ENCODE measurements around the gene PHKB.

The PHKB gene

GRCh38 chr16:47577029-47577428 is 115.9 kb downstream of the PHKB start:
- in situ Hi-C loops (cut with MboI; ENCODE audit: low sequenced_read_pairs): no loop called here

GRCh38 chr16:47578033-47578432 is 116.9 kb downstream of the PHKB start:
- in situ Hi-C loops (cut with MboI; ENCODE audit: low sequenced_read_pairs): no loop called here
- Histone ChIP-seq H3K27me3 (ENCODE audit: low read depth) (no peaks in the 10 kb centered on the region), H3K36me3 (replicated peaks) (no peaks in the 10 kb centered on the region), H3K4me3 (no peak overlapping the region), H3K4me1 (no peaks in the 10 kb centered on the region), H3K9me3 (no peaks in the 10 kb centered on the region)
- DNase-seq (ENCODE audit: low spot score in 2 of 2): no peak

More at GRCh38 chr16:47577029-47577428, 115.9 kb downstream of the PHKB start:
- H3K9me3 ChIP-seq: no peaks in the 10 kb centered on the region
- H3K4me1 ChIP-seq: no peaks in the 10 kb centered on the region
- no peaks in the 10 kb centered on the region for H3K36me3 ChIP-seq (replicated peaks)
- H3K4me3 ChIP-seq: no peak overlapping the region
- DNase-seq (ENCODE audit: low spot score in 2 of 2): no peak
- no peaks in the 10 kb centered on the region for H3K27me3 ChIP-seq (ENCODE audit: low read depth)

- in situ Hi-C loops (cut with MboI; ENCODE audit: low sequenced_read_pairs): no loop called here
- Histone ChIP-seq H3K36me3 (replicated peaks) (no peaks in the 10 kb centered on the region), H3K4me1 (no peaks in the 10 kb centered on the region), H3K27me3 (ENCODE audit: low read depth) (no peaks in the 10 kb centered on the region), H3K4me3 (no peak overlapping the region), H3K9me3 (no peaks in the 10 kb centered on the region)
- no peak for DNase-seq (ENCODE audit: low spot score in 2 of 2)
Measured at GRCh38 chr16:47578573-47578972, 117.4 kb downstream of the PHKB start.

GRCh38 chr16:47581114-47581513 is 120.0 kb downstream of the PHKB start:
- H3K4me1 ChIP-seq: no peaks in the 10 kb centered on the region
- no peak overlapping the region for H3K4me3 ChIP-seq
- no peaks in the 10 kb centered on the region for H3K27me3 ChIP-seq (ENCODE audit: low read depth)
- no peaks in the 10 kb centered on the region for H3K9me3 ChIP-seq
- no peaks in the 10 kb centered on the region for H3K36me3 ChIP-seq (replicated peaks)
- no peak for DNase-seq (ENCODE audit: low spot score in 2 of 2)
- in situ Hi-C loops (cut with MboI; ENCODE audit: low sequenced_read_pairs): no loop called here

- in situ Hi-C loops (cut with MboI; ENCODE audit: low sequenced_read_pairs): no loop called here
- Histone ChIP-seq H3K4me3 (no peak overlapping the region), H3K9me3 (no peaks in the 10 kb centered on the region), H3K36me3 (replicated peaks) (0 out of 2 replicates have a peak, but pooled peaks cover 2% of the 10 kb centered on the region), H3K27me3 (ENCODE audit: low read depth) (no peaks in the 10 kb centered on the region), H3K4me1 (no peaks in the 10 kb centered on the region; the same call in none of the 2 replicates)
- no peak for DNase-seq (ENCODE audit: low spot score in 2 of 2)
Measured at GRCh38 chr16:47584464-47585225, 123.5 kb downstream of the PHKB start.

GRCh38 chr16:47586121-47586520 is 125.0 kb downstream of the PHKB start:
- Histone ChIP-seq H3K36me3 (replicated peaks) (peaks cover 10% of the 10 kb centered on the region; the same call in 1 of the 2 replicates), H3K4me3 (no peak overlapping the region), H3K4me1 (no peaks in the 10 kb centered on the region; the same call in none of the 2 replicates), H3K27me3 (ENCODE audit: low read depth) (no peaks in the 10 kb centered on the region), H3K9me3 (no peaks in the 10 kb centered on the region)
- in situ Hi-C loops (cut with MboI; ENCODE audit: low sequenced_read_pairs): no loop called here
- DNase-seq (ENCODE audit: low spot score in 2 of 2): no peak

- no peak overlapping the region for H3K4me3 ChIP-seq
- DNase-seq (ENCODE audit: low spot score in 2 of 2): no peak
- no peaks in the 10 kb centered on the region for H3K27me3 ChIP-seq (ENCODE audit: low read depth)
- no peaks in the 10 kb centered on the region; the same call in none of the 2 replicates for H3K4me1 ChIP-seq
- in situ Hi-C loops (cut with MboI; ENCODE audit: low sequenced_read_pairs): no loop called here
- H3K9me3 ChIP-seq: no peaks in the 10 kb centered on the region
- H3K36me3 ChIP-seq (replicated peaks): peaks cover 10% of the 10 kb centered on the region; the same call in 1 of the 2 replicates
Measured at GRCh38 chr16:47590472-47590871, 129.3 kb downstream of the PHKB start.

- no peak for DNase-seq (ENCODE audit: low spot score in 2 of 2)
- H3K4me3 ChIP-seq: no peak overlapping the region
- H3K36me3 ChIP-seq (replicated peaks): peaks cover 10% of the 10 kb centered on the region; the same call in 1 of the 2 replicates
- no peaks in the 10 kb centered on the region for H3K9me3 ChIP-seq
- in situ Hi-C loops (cut with MboI; ENCODE audit: low sequenced_read_pairs): no loop called here
- H3K4me1 ChIP-seq: no peaks in the 10 kb centered on the region; the same call in 1 of the 2 replicates
- H3K27me3 ChIP-seq (ENCODE audit: low read depth): no peaks in the 10 kb centered on the region
Measured at GRCh38 chr16:47592232-47592631, 131.1 kb downstream of the PHKB start.

GRCh38 chr16:47599512-47599911 is 138.4 kb downstream of the PHKB start:
- in situ Hi-C loops (cut with MboI; ENCODE audit: low sequenced_read_pairs): no loop called here
- no peaks in the 10 kb centered on the region for H3K4me1 ChIP-seq
- no peak overlapping the region for H3K4me3 ChIP-seq
- no peaks in the 10 kb centered on the region for H3K36me3 ChIP-seq (replicated peaks)
- no peak for DNase-seq (ENCODE audit: low spot score in 2 of 2)
- no peaks in the 10 kb centered on the region for H3K27me3 ChIP-seq (ENCODE audit: low read depth)
- no peaks in the 10 kb centered on the region for H3K9me3 ChIP-seq

- H3K27me3 ChIP-seq (ENCODE audit: low read depth): no peaks in the 10 kb centered on the region
- H3K9me3 ChIP-seq: no peaks in the 10 kb centered on the region
- H3K4me1 ChIP-seq: no peaks in the 10 kb centered on the region
- H3K4me3 ChIP-seq: no peak overlapping the region
- no peaks in the 10 kb centered on the region for H3K36me3 ChIP-seq (replicated peaks)
- in situ Hi-C loops (cut with MboI; ENCODE audit: low sequenced_read_pairs): no loop called here
- DNase-seq (ENCODE audit: low spot score in 2 of 2): no peak
Measured at GRCh38 chr16:47600376-47600775, 139.2 kb downstream of the PHKB start.

- Histone ChIP-seq H3K27me3 (ENCODE audit: low read depth) (no peaks in the 10 kb centered on the region), H3K36me3 (replicated peaks) (no peaks in the 10 kb centered on the region), H3K4me3 (no peak overlapping the region), H3K9me3 (no peaks in the 10 kb centered on the region), H3K4me1 (no peaks in the 10 kb centered on the region)
- DNase-seq (ENCODE audit: low spot score in 2 of 2): no peak
- in situ Hi-C loops (cut with MboI; ENCODE audit: low sequenced_read_pairs): no loop called here
Measured at GRCh38 chr16:47604306-47604705, 143.2 kb downstream of the PHKB start.

- Histone ChIP-seq H3K9me3 (no peaks in the 10 kb centered on the region), H3K27me3 (ENCODE audit: low read depth) (no peaks in the 10 kb centered on the region)
- no peak for DNase-seq (ENCODE audit: low spot score in 2 of 2)
Measured at GRCh38 chr16:47611042-47611441, 149.9 kb downstream of the PHKB start.

GRCh38 chr16:47611848-47612493 is 150.8 kb downstream of the PHKB start:
- in situ Hi-C loops (cut with MboI; ENCODE audit: low sequenced_read_pairs): no loop called here
- H3K4me1 ChIP-seq: no peaks in the 10 kb centered on the region
- H3K27me3 ChIP-seq (ENCODE audit: low read depth): no peaks in the 10 kb centered on the region
- H3K36me3 ChIP-seq (replicated peaks): peaks cover 8% of the 10 kb centered on the region
- H3K9me3 ChIP-seq: no peaks in the 10 kb centered on the region
- DNase-seq (ENCODE audit: low spot score in 2 of 2): no peak
- H3K4me3 ChIP-seq: no peak overlapping the region

More at GRCh38 chr16:47611042-47611441, 149.9 kb downstream of the PHKB start:
- Histone ChIP-seq H3K36me3 (replicated peaks) (peaks cover 8% of the 10 kb centered on the region), H3K4me3 (no peak overlapping the region), H3K4me1 (no peaks in the 10 kb centered on the region)
- in situ Hi-C loops (cut with MboI; ENCODE audit: low sequenced_read_pairs): no loop called here

- peaks cover 8% of the 10 kb centered on the region for H3K36me3 ChIP-seq (replicated peaks)
- in situ Hi-C loops (cut with MboI; ENCODE audit: low sequenced_read_pairs): no loop called here
- no peaks in the 10 kb centered on the region for H3K9me3 ChIP-seq
- H3K4me3 ChIP-seq: no peak overlapping the region
- H3K4me1 ChIP-seq: no peaks in the 10 kb centered on the region
- H3K27me3 ChIP-seq (ENCODE audit: low read depth): no peaks in the 10 kb centered on the region
- no peak for DNase-seq (ENCODE audit: low spot score in 2 of 2)
Measured at GRCh38 chr16:47612711-47613110, 151.6 kb downstream of the PHKB start.

Data from HAP-1 (cell line).